Trophoblast cell (in vitro differentiated cells and primary cell): ENCODE data around the gene ALDH7A1.
"Not testable (repeated sequence)": the region's sequence is repeated elsewhere in the genome, so short reads cannot be mapped to it uniquely, and the experiment has no call there.

ENCODE experiments used
- DNase-seq, 2 donors: peaks; one replicate each; pipeline ENCODE4 v3.0.0-alpha.2; 2016
- H2AFZ ChIP-seq: 2 replicates; pipeline ENCODE4 v1.6.1; 2013; ENCODE audit warnings: low read length, moderate library complexity, mild to moderate bottlenecking; ENCODE audit not compliant: insufficient read depth, poor library complexity
- H2AK5ac ChIP-seq: 2 replicates; pipeline ENCODE4 v1.6.1; 2013; ENCODE audit warnings: mild to moderate bottlenecking, low read length
- H2BK120ac ChIP-seq: 2 replicates; pipeline ENCODE4 v1.6.1; 2013; ENCODE audit warnings: low read length, mild to moderate bottlenecking, moderate library complexity; ENCODE audit not compliant: insufficient read depth, poor library complexity
- H2BK12ac ChIP-seq: 2 replicates; pipeline ENCODE4 v1.6.1; 2013; ENCODE audit warnings: mild to moderate bottlenecking, low read length, moderate library complexity
- H2BK5ac ChIP-seq: 2 replicates; pipeline ENCODE4 v1.6.1; 2013; ENCODE audit warnings: low read length, low read depth, moderate library complexity, mild to moderate bottlenecking; ENCODE audit not compliant: poor library complexity
- H3K14ac ChIP-seq: 2 replicates; pipeline ENCODE4 v1.6.1; 2013; ENCODE audit warnings: mild to moderate bottlenecking, low read length
- H3K18ac ChIP-seq: 2 replicates; pipeline ENCODE4 v1.6.1; 2013; ENCODE audit warnings: mild to moderate bottlenecking, low read length
- H3K23ac ChIP-seq: 2 replicates; pipeline ENCODE4 v1.6.1; 2013; ENCODE audit warnings: low read length
- H3K27ac ChIP-seq: 2 replicates; pipeline ENCODE4 v1.5.1; 2013; ENCODE audit warnings: low read depth, mild to moderate bottlenecking, inconsistent platforms, low read length, moderate library complexity
- H3K27me3 ChIP-seq: 2 replicates; pipeline ENCODE4 v1.6.1; 2013; ENCODE audit warnings: inconsistent platforms, mild to moderate bottlenecking, low read length, moderate library complexity; ENCODE audit not compliant: insufficient read depth
- H3K36me3 ChIP-seq, 2 experiments: 1 replicate in 1 of 2; 2 replicates in 1 of 2; pipeline ENCODE4 v1.6.1; 2013; ENCODE audit warnings: low read length in 2 of 2, mild to moderate bottlenecking in 2 of 2, moderate library complexity in 1 of 2; ENCODE audit not compliant: insufficient read depth in 2 of 2, control insufficient read depth in 1 of 2
- H3K4ac ChIP-seq: 2 replicates; pipeline ENCODE4 v1.6.1; 2013; ENCODE audit warnings: low read depth, mild to moderate bottlenecking, low read length, moderate library complexity
- H3K4me1 ChIP-seq, 2 experiments: 1 replicate in 1 of 2; 2 replicates in 1 of 2; pipeline ENCODE4 v1.6.1; 2013; ENCODE audit warnings: low read length in 2 of 2, mild to moderate bottlenecking in 2 of 2, moderate library complexity in 1 of 2; ENCODE audit not compliant: insufficient read depth in 2 of 2, control insufficient read depth in 1 of 2
- H3K4me2 ChIP-seq: 2 replicates; pipeline ENCODE4 v1.6.1; 2013; ENCODE audit warnings: inconsistent platforms, mild to moderate bottlenecking, low read length, moderate library complexity
- H3K4me3 ChIP-seq: 2 replicates; pipeline ENCODE4 v1.5.1; 2013; ENCODE audit warnings: mild to moderate bottlenecking, low read depth, low read length, inconsistent platforms
- H3K79me1 ChIP-seq: one replicate; pipeline ENCODE4 v1.6.1; 2013; ENCODE audit warnings: low read length
- H3K79me2 ChIP-seq: 2 replicates; pipeline ENCODE4 v1.6.1; 2013; ENCODE audit warnings: low read length, mild to moderate bottlenecking; ENCODE audit not compliant: control insufficient read depth, insufficient read depth, poor library complexity
- H3K9ac ChIP-seq: 2 replicates; pipeline ENCODE4 v1.6.1; 2013; ENCODE audit warnings: mild to moderate bottlenecking, low read length
- H3K9me3 ChIP-seq: 2 replicates; pipeline ENCODE4 v1.6.1; 2013; ENCODE audit warnings: low read depth, mild to moderate bottlenecking, control low read depth, inconsistent platforms, low read length; ENCODE audit not compliant: insufficient read depth
- H4K12ac ChIP-seq: 2 replicates; pipeline ENCODE4 v1.6.1; 2013; ENCODE audit warnings: low read depth, mild to moderate bottlenecking, low read length, moderate library complexity
- H4K8ac ChIP-seq: 2 replicates; pipeline ENCODE4 v1.6.1; 2013; ENCODE audit warnings: low read depth, mild to moderate bottlenecking, low read length, moderate library complexity
- H4K91ac ChIP-seq: one replicate; pipeline ENCODE4 v1.6.1; 2013; ENCODE audit warnings: low read depth, mild to moderate bottlenecking, low read length, moderate library complexity
- WGBS: extraction: QIAGEN DNeasy Blood & Tissue Kit; methylation state at CpG from one replicate; pipeline ENCODE4 v1.1.7; 2013; ENCODE audit warnings: missing lambda C conversion rate; ENCODE audit not compliant: insufficient read length, insufficient coverage; ENCODE audit errors: extremely low coverage; 5-methylcytosine and 5-hydroxymethylcytosine counted together

The ALDH7A1 gene

GRCh38 chr5:126561908-126562307, 33.1 kb downstream of the ALDH7A1 start:
- Histone ChIP-seq H3K14ac (no peak overlapping the region), H3K18ac (no peak overlapping the region), H4K8ac (no peak overlapping the region), H2AK5ac (no peak overlapping the region), H2BK5ac (no peak overlapping the region), H4K91ac (no peak overlapping the region), H3K4me3 (no peak overlapping the region), H3K36me3 (peaks cover 21 to 22% of the 10 kb centered on the region in 2 experiments), H2AFZ (no peak overlapping the region), H3K27me3 (no peaks in the 10 kb centered on the region), H3K9ac (no peak overlapping the region), H3K4me2 (no peak overlapping the region), H2BK120ac (no peak overlapping the region), H3K9me3 (no peaks in the 10 kb centered on the region), H3K79me1 (no peaks in the 10 kb centered on the region), H3K4ac (no peak overlapping the region), H3K27ac (no peak overlapping the region), H4K12ac (no peak overlapping the region), H3K4me1 (no peaks in the 10 kb centered on the region), H2BK12ac (no peak overlapping the region), H3K23ac (no peak overlapping the region), H3K79me2 (no peaks in the 10 kb centered on the region)
- no CpG with 5 or more reads among the region's 1 CpG for WGBS
- no peak for DNase-seq

GRCh38 chr5:126555101-126555500, 39.9 kb downstream of the ALDH7A1 start:
- H3K14ac ChIP-seq, H3K4ac ChIP-seq, H3K4me3 ChIP-seq, H3K9me3 ChIP-seq, H4K12ac ChIP-seq, H3K27ac ChIP-seq, H2BK5ac ChIP-seq, DNase-seq, H2BK12ac ChIP-seq, H4K8ac ChIP-seq, H3K4me2 ChIP-seq, H3K79me1 ChIP-seq, H3K23ac ChIP-seq, H3K18ac ChIP-seq, H3K9ac ChIP-seq, H3K4me1 ChIP-seq, H2BK120ac ChIP-seq, H2AFZ ChIP-seq, H3K27me3 ChIP-seq, H2AK5ac ChIP-seq, H3K79me2 ChIP-seq, H4K91ac ChIP-seq: not testable (repeated sequence)
- H3K36me3 ChIP-seq = peaks cover 33 to 48% of the 10 kb centered on the region in 2 experiments
- no CpG with 5 or more reads among the region's 9 CpGs for WGBS

GRCh38 chr5:126552614-126553013, 42.4 kb downstream of the ALDH7A1 start:
- Histone ChIP-seq H3K27ac (no peak overlapping the region), H3K23ac (no peak overlapping the region), H3K9ac (no peak overlapping the region), H3K4me2 (no peak overlapping the region), H3K9me3 (no peaks in the 10 kb centered on the region), H3K79me2 (no peaks in the 10 kb centered on the region), H3K36me3 (peaks cover 31 to 53% of the 10 kb centered on the region in 2 experiments), H4K12ac (no peak overlapping the region), H2BK5ac (no peak overlapping the region), H3K79me1 (no peaks in the 10 kb centered on the region), H4K8ac (no peak overlapping the region), H3K4ac (no peak overlapping the region), H2AFZ (no peak overlapping the region), H3K27me3 (no peaks in the 10 kb centered on the region), H2BK12ac (no peak overlapping the region), H3K14ac (no peak overlapping the region), H3K4me3 (no peak overlapping the region), H4K91ac (no peak overlapping the region), H2AK5ac (no peak overlapping the region), H3K4me1 (no peaks in the 10 kb centered on the region), H3K18ac (no peak overlapping the region), H2BK120ac (no peak overlapping the region)
- no peak for DNase-seq
- WGBS = no CpG with 5 or more reads among the region's 2 CpGs

GRCh38 chr5:126544087-126544740, 50.8 kb downstream of the ALDH7A1 start:
- Histone ChIP-seq H3K4me3 (no peak overlapping the region), H4K8ac (no peak overlapping the region), H3K9ac (no peak overlapping the region), H3K79me2 (no peaks in the 10 kb centered on the region), H3K4me1 (no peaks in the 10 kb centered on the region), H3K23ac (no peak overlapping the region), H3K27ac (no peak overlapping the region), H3K14ac (no peak overlapping the region), H3K27me3 (no peaks in the 10 kb centered on the region), H2AK5ac (no peak overlapping the region), H3K9me3 (no peaks in the 10 kb centered on the region), H2BK120ac (no peak overlapping the region), H3K36me3 (peaks cover 17 to 20% of the 10 kb centered on the region in 2 experiments), H2BK5ac (no peak overlapping the region), H2AFZ (no peak overlapping the region), H4K12ac (no peak overlapping the region), H2BK12ac (no peak overlapping the region), H3K4ac (no peak overlapping the region), H4K91ac (no peak overlapping the region), H3K4me2 (no peak overlapping the region), H3K79me1 (no peaks in the 10 kb centered on the region), H3K18ac (no peak overlapping the region)
- DNase-seq = peak; percentile 42 to 76
- WGBS = no CpG with 5 or more reads among the region's 12 CpGs
